Iris pigment epithelial cell (primary cell): Measurements from ENCODE around the gene PPP2CA.
"Not testable (repeated sequence)": the region's sequence is repeated elsewhere in the genome, so short reads cannot be mapped to it uniquely, and the experiment has no call there.

Experiments
- DNase-seq: peaks from one replicate; pipeline ENCODE4 v3.0.0-alpha.2; 2011; ENCODE audit warnings: low read depth

PPP2CA gene

DNA sequence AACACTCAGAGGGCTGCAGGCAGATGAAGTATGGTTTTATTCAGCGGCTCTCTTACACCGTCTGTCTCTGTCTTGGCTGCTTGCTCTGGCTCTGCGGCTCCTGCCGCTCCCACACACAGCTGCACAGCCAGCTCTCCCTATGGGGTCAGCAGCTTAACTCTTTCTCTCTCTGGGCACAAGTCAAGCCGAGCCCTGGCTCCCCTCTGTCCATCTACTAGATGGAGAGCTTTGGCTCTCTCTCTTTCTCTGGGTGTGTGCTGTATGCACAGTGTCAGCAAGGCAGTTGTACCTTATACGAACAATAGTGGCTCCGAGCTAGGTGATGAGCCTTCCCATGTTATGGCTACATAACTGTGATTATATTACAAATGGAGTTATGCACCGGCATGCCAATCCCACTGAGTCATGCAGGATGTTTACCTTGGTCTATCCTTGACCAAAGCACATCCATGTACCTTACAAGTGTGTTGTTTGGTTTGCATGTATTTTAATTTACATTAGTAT, 19.3 kb upstream of the PPP2CA start:
- DNase-seq, result peak; percentile 83

DNA sequence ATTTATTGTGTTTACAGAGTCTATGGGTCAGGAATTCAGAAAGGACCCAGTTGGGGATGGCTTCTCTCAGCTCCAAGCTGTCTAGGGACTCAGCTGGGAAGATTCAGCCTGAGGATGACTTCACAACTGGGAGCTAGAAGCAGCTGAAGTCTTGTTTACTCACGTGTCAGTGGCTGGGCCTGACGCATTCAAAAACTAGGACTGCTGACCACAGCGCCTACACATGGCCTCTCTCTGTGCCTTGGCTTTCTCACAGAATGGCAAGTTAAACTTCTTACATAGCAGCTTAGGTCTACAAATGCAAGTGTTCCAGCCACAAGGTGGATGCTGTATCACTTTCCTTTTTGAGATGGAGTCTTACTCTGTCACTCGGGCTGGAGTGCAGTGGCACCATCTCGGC, 16.3 kb upstream of the PPP2CA start:
- peak; percentile 92 for DNase-seq

DNA sequence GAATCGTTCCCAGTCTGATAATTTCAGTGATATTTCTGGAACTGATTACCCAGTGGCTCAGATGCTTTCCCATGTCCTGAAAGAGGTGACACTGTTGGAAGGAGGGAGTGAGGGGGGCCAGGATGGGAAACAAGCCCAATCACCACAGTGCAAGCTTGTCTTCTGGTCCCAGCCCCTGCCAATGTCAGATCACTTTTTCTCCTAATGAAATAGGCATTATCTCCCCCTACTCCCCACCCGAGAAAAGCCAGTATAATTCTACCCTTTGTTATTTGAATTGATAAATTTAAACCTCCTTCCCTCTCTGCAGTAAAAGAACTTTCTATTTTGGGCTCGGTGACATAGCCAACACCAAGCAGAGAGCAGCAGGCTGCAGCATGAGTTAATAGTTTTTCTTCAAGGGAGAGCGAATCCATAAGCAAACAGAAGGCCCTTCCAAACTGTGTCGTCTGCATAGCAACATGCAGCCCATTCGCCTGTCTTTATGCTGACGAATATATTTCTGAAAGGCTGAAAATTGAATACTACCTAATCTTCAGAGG, 14.6 kb upstream of the PPP2CA start:
- DNase-seq, result peak; percentile 91

DNA sequence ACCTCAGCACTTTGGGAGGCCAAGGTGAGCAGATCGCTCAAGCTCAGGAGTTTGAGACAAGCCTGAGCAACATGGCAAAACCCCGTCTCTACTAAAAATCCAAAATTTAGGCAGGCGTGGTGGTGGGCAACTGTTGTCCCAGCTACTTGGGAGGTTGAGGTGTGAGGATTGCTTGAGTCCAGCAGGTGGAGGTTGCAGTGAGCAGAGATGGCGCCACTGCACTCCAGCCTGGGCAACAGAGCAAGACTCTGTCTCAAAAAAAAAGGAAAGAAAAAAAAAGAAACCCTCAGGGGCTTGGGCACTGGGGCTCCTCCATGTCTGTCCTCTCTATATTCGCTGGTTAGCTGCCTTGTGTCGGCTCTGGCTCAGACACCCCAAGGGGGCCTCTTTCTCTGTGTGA, 10.9 kb upstream of the PPP2CA start:
- no peak for DNase-seq

DNA sequence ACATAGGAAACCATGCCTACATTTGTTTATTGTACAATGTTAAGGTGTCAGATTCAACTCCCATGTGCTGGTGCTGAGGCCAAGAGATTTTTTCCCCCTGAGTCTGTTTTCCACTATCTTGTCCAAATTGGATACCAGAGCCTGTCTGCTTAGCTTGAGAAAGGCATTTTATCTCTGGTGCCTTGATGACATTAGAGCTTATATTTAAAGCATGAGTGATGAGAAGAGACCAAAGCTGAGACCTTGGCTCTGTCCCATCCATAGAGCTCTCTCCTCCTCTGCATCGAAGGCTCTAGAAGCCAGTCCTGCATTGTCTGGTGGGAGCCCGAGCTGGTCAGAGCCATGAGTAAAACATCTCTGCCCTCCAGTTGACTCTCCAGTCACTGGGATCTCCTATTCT, 10.4 kb upstream of the PPP2CA start:
- DNase-seq, result no peak

DNA sequence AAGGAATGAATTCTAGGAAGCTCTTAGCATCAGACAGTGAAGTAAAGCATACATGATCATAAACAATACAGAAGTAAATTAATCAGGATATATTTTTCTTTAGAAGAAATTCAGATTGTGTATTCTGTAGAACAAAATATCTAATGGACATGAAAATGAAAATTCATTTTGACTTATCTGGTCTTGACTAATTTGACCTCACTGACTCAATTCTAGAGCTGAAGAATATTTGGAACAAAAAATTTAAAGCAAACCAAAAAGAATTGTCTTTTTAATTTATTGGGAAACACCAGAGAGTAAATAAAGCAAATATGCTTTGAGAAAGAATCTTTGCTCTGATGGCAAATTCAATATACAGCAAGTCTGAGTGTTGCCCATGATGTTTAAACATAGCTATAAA, 2.8 kb upstream of the PPP2CA start:
- DNase-seq, result no peak

DNA sequence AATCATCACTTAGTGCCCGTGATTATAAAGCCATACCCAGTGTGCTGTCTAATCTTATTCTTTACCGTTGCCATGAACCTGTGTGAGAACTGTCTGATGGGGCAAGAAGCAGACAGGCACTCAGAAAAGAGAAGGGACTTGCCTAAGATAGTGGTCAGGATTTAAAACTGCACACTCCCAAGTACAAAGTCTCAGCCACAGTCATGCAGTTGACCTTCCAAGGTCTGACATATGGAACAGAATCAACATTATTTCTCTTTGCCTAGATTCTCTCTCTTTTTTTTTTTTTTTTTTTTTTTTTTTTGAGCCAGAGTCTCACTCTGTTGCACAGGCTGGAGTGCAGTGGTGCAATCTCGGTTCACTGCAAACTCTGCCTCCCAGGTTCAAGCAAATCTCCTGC, 1.9 kb upstream of the PPP2CA start:
- DNase-seq, result no peak

DNA sequence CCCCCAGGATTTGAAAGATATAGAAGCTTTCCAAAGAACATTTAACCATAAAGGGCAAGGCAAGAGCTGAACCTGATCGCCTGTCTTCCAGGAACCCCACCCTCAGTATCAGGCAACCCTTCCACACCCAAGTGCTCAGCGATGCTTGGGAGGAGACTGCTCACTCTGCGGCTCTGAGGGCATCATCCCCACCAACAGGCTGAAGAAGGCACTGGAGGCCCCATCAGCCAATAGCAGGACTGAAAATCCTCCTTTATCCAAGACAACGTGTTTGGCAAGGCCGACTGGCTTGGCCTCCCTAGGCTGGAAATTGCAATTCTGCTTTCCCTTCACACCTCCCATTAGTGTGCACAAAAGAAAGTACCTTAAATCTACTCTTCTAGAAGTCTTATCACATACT, 1.4 kb upstream of the PPP2CA start:
- DNase-seq, result no peak

DNA sequence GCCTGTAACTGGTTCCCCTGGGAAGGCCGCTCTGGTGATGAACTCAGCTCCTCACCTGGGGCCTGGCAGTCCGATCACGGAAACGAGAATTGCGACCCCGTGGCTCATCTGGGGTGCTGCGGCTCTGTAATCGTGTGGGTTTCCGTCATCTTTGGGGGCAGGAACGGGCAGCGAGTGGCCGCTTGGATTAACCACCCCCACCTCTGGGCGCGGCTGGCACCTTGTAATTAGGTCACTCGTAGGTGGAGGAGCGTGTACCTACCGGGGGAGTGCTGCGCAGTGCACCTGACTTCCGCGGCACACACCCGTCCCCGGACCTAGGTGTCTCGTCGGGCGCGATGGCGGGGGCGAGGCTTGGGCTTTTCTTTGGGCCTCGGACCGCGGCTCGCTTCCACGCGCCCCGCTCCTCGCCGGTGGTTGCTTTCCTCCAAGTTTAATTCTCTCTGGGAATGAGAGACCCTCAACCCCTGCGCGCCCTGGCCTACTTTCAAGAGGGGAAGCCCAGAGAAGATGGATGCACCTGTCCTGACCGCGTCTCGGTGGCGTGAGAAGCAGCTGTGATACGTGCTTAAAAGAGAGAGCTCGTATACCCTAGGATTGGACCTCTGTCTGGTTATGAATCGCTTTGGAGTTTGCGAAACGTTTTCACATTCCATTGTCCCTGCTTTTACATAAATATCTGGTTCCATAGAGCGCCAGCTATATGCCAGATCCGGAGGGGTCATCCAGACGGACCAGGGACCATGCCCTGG, 744 bp upstream of the PPP2CA start:
- peak; percentile 41 for DNase-seq

DNA sequence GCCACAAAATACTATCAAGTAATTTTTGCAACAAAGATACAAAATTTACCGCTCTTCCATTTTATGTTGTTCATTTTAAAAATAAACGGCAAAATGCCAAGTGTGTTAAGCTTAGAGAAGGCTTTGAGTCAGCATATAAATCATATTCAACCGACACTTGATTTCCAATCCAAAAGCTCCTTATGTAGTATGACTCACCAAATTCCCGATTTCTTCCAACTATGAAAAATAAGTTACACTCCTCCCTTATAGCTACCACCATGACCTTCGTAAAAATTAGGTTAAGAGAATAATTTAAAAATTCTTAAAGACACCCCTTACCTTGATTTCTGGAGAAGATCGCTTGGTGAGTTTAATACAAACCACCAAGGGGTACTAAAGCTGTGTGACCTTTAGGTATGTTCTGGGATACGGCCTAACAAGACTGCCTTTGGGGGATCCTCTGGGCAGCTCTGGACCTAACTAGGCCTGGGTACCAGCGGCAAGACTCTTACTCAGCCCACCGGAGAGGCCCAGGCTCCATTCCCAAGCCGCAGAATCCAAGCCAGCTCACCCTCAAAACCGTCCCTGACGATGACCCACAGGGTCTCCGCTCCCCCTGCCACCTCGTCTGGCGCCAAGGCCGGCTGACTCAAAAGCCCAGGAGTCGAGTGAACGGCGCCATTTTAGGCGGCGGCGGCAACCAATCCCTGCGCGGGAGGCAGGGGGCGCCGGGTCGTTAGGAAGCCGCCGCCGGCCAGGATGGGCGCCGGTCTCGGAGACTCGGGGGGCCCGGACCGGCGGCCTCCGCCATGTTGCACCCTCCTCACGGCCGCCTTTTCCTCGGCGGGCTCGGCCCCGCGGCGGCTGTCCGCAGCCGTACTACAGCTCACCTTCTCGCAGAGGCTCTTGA, 739 bp downstream of the PPP2CA start:
- DNase-seq, result peak; percentile 73

DNA sequence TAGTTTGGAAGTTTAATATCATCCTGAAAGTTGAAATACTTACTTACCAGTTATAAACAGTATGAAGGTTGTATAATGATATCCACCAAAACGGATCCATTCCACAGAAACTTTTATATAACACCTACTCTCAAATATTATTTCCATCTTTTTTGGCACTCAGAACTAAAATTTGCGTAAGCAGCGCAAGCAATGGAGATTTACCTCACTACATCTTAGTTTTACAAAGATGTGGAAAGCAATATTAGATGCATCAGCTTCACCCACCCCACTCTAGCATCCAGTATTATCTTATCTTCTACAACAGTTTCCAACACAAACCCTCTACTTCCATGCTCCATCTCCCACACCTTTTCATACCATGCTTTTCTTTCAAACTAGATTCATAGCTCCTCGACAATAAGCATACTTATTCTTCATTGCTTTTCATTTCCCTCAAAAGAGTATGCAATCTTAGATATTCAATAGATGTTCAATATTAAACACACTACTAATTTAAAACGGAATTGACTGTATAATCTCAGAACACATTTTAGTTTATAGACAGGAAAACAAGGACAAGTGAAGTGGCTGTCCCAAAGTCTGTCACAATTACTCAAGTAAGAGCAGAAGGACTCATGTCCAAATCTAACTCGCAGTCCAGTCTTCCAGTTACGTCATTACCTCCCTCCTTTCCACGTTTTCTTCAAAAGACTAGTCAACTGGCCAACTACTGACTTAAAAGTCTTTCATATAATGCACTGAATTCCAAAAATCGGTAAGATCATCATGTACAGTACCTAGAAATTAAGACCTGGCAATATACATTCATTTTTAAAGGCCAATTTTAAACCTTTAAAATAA, 2.2 kb downstream of the PPP2CA start:
- DNase-seq, result peak; percentile 44

DNA sequence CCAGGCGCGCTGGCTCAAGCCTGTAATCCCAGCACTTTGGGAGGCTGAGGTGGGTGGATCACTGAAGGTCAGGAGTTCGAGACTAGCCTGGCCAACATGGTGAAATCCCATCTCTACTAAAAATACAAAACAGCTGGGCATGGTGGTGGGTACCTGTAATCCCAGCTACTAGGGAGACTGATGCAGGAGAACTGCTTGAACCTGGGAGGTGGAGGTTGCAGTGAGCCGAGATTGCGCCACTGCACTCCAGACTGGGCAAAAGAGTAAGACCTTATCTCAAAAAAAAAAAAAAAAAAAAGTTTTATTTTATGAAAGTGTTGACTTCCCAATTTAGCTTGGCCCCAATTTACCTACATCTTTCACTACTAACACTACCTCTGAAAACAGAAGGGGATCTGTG, 4.2 kb downstream of the PPP2CA start:
- DNase-seq, result not testable (repeated sequence)

DNA sequence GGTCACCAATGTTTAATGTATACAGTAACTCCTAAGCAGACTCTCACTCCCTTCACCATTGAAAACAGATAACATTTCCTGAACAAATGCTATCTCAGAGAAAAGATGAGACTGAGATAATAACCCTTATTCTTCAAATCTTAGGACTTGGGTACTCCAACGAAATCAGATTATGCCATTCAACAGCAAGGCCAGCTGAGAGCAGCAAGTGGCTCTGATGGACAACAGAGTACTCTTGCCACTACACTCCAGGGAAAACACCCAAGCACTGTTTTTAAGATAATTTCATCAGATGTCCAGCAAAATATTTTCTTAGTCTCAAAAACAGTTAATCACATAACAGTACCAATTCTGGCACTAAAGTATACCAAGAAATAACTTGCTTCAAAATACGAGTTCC, 10.1 kb downstream of the PPP2CA start:
- DNase-seq, result no peak

DNA sequence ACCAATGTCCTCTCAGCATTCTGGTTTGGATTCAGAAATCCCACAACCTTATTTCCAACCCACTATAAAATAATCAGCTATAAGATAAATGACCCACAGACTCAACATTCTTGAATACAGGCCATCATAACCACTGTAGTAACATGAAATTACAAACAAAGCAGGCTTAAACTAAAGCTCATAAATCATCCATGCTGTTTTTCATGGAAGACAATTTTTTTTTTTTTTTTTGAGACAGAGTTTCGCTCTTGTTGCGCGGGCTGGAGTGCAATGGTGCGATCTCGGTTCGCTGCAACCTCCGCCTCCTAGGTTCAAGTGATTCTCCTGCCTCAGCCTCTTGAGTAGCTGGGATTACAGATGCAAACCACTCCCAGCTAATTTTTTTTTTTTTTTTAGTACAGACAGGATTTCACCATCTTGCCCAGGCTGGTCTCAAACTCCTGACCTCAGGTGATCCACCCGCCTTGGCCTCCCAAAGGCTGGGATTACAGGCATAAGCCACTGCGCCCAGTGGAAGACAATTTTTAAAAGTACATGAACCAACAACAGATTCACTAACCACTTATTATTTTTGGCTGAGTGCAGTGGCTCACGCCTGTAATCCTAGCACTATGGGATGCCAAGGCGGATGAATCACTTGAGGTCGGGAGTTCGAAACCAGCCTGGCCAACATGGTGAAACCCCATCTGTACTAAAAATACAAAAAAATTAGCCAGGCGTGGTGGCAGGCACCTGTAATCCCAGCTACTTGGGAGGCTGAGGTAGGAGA, 14.4 kb downstream of the PPP2CA start:
- peak; percentile 75 for DNase-seq

DNA sequence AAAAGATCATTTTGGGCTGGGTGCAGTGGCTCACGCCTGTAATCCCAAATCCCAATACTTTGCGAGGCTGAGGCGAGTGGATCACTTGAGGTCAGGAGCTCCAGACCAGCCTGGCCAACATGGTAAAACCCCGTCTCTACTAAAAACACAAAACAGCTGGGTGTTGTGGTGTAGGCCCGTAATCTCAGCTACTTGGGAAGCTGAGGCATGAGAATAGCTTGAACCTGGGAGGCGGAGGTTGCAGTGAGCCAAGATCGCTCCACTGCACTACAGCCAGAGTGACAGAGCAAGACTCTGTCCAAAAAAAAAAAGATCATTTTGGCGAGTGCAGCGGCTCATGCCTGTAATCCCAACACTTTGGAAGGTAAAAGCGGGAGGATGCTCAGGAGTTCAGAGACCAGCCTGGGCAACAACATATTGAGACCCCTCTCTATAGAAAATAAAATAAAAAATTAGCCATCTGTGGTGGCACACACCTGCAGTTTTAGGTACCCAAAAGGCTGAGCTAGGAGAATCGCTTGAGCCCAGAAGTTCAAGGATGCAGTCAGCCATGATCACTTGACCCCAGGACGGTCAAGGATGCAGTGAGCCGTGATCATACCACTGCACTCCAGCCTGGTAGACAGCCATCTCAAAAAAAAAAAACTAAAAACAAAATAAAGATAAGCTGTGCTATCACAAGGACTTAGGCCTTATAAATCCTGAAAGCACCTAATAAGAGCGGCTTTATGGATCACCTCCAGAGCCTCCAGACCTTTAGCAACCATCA, 16.2 kb downstream of the PPP2CA start:
- DNase-seq, result no peak

DNA sequence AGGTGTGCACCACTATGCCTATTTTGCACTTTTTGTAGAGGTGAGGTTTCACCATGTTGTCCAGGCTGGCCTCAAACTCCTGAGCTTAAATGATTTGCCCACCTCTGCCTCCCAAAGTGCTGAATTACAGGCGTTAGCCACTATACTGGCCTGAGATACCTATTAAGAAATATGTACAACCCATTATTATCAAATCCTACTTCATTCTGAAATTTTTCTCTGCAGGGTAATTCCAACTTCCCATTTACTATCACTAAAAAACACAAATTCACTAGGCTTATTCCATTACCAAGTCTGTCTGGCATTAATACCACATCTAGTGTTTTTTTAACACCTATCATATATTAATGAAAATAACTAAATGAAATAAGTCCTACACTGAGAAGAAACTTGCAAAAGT, 18.2 kb downstream of the PPP2CA start:
- no peak for DNase-seq

DNA sequence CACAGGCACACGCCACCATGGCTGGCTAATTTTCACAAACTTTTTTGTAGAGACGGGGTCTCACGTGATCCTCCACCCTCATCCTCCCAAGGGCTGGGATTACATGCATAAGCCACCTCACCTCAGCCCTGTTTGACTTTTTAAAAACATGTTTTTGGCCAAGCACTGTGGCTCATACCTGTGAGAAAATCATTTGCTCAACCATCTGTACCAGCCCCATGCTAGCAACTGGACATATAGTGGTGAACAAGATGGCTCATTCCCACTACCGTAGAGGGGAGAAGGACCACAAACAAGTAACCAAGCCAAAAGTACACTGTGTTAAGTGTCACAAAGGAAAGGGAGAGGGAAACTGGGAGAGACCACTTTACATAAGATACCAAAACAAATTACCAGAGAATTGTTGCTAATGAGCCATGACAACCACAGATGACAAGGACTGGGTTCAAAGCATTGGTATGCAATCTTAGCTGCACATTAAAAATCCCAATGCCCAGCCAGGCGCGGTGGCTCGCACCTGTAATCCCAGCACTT, 19.2 kb downstream of the PPP2CA start:
- no peak for DNase-seq

DNA sequence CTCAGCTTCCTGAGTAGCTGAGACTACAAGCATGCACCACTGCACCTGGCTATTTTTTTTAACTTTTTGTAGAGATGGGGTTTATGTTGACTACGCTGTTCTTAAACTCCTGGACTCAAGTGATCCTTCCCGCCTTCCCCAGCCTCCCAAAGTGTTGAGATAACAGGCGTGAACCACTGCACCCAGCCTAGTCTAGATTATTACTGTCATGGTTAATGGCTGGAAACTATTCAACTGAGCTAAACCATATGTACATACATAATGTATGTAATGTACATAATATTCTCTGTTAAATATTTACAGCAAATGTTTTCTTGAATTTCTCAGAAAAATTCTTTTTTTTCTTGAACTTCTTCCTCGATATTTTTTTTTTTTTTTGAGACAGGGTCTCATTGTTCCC, 21.3 kb downstream of the PPP2CA start:
- DNase-seq, result no peak

DNA sequence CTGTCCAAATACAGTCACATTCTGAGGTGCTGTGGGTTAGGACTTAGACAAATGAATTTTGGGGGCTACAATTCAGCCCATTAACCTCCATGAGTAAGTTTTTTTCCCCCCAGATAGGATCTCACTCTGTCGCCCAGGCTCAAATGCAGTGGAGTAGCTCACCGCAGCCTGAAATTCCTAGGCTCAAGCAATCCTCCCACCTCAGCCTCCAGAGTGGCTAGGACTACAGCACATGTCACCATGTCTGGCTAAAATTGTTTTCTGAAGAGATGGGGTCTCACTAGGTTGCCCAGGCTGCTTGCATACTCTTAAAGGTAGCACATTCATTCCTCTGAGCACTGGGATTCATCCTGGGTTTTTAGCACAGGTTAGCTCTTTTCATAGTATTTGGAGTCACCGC, 22.2 kb downstream of the PPP2CA start:
- no peak for DNase-seq

DNA sequence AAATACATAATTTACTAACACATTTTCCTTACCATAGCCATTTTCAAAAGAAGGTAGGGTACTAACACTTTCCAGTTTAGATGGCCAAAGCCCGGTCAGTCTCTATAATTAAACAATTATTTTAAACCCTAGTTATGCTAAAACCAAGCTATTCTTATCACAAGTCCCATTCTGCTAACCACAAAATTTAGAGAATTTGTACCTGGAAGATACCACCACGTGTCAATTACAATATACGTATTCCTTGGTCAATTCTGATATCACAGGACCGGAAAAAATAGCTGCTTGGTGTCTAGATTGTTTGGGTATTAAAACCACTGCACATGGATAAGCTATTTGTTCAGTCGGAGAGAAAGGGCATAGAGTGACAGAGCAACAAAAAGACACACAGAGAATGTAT, 30.2 kb downstream of the PPP2CA start:
- DNase-seq, result no peak
